ENCODE data around the gene DUSP6. TPM values are rescaled to one million over a fixed set of nuclear protein-coding genes. Genes with fewer than 3 reads are reported as not detected.

The DUSP6 gene
- total and polyA plus RNA-seq, 2 of the 13 experiments (the other 11 are each of a cell fraction or from before 2014, with no cell fraction given): 40.9 to 161 TPM

DNA sequence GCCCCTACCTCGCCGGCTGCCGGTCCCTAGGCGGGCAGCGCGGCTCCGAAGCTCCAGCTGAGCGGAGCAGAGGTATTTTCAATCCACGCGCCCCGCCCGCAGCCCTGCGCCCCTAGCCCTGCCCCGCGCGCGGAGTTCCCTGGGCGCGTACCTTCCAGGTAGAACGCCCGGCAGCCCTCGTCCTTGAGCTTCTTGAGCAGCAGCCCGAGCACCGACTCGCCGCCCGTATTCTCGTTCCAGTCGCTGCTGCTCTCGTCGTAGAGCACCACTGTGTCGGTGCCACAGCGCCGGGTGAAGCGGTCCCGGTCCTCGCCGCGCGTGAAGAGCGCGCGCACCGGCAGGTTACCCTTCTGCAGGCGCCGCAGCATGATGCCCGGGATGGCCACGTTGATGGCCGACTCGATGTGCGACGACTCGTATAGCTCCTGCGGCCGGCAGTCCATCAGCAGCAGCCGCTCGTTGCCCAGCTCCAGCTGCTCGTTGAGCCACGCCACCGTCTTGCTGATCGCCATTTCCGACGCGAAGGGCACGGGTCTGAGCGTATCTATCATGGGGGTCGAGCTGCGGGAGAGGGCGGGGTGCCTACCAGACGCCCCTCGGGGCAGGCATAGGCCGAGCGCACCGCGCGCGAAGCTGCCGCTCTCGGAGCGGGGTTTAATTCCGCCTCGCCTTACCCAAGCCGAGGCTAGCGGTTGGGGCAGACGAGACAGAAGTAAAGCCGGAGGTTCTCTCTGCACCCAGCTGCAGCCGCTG is 636 bp downstream of the DUSP6 start (continued):
- TF ChIP-seq, protein P1, sequence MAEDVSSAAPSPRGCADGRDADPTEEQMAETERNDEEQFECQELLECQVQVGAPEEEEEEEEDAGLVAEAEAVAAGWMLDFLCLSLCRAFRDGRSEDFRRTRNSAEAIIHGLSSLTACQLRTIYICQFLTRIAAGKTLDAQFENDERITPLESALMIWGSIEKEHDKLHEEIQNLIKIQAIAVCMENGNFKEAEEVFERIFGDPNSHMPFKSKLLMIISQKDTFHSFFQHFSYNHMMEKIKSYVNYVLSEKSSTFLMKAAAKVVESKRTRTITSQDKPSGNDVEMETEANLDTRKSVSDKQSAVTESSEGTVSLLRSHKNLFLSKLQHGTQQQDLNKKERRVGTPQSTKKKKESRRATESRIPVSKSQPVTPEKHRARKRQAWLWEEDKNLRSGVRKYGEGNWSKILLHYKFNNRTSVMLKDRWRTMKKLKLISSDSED (CRISPR knock-in tag; IDR thresholded peaks at IDR 0.05): peak; percentile 73; the same call in 1 of the 2 replicates
- TF ChIP-seq NFKBIZ (CRISPR knock-in tag; IDR thresholded peaks at IDR 0.05) (no peak; the same call in 1 of the 2 replicates), U2AF1 (optimal IDR thresholded peaks at IDR 0.05; ENCODE audit: low read depth, low read length) (peak; percentile 62), CCDC6 (CRISPR knock-in tag; IDR thresholded peaks at IDR 0.05) (peak; percentile 77; the same call in 1 of the 2 replicates), KDM3A (CRISPR knock-in tag; IDR thresholded peaks at IDR 0.05; ENCODE audit: low read depth) (peak; percentile 27; the same call in 1 of the 2 replicates), SPEN (CRISPR knock-in tag; IDR thresholded peaks at IDR 0.05; ENCODE audit: low read depth) (peak; percentile 38; the same call in 1 of the 2 replicates), RCOR2 (CRISPR knock-in tag; IDR thresholded peaks at IDR 0.05) (no peak), ZNF883 (CRISPR knock-in tag; IDR thresholded peaks at IDR 0.05; ENCODE audit: not compliant biosample characterization) (peak; percentile 58), TP53 (CRISPR knock-in tag; conservative IDR thresholded peaks at IDR 0.05) (0 out of 2 replicates have a peak, but pooled peaks have one; percentile 3), NFKB2 (CRISPR knock-in tag; IDR thresholded peaks at IDR 0.05; ENCODE audit: borderline replicate concordance) (peak; percentile 77; the same call in 1 of the 2 replicates), YY1 (IDR thresholded peaks at IDR 0.05; ENCODE audit: insufficient read depth, insufficient replicate concordance, low read depth, low read length) (no peak), TARDBP (CRISPR knock-in tag; IDR thresholded peaks at IDR 0.05) (no peak), JARID2 (CRISPR knock-in tag; IDR thresholded peaks at IDR 0.05; ENCODE audit: insufficient replicate concordance) (no peak)
- TF ChIP-seq, protein P2, sequence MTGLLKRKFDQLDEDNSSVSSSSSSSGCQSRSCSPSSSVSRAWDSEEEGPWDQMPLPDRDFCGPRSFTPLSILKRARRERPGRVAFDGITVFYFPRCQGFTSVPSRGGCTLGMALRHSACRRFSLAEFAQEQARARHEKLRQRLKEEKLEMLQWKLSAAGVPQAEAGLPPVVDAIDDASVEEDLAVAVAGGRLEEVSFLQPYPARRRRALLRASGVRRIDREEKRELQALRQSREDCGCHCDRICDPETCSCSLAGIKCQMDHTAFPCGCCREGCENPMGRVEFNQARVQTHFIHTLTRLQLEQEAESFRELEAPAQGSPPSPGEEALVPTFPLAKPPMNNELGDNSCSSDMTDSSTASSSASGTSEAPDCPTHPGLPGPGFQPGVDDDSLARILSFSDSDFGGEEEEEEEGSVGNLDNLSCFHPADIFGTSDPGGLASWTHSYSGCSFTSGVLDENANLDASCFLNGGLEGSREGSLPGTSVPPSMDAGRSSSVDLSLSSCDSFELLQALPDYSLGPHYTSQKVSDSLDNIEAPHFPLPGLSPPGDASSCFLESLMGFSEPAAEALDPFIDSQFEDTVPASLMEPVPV (CRISPR knock-in tag; IDR thresholded peaks at IDR 0.05): peak; percentile 55; the same call in 1 of the 2 replicates
- TF ChIP-seq, protein P3, sequence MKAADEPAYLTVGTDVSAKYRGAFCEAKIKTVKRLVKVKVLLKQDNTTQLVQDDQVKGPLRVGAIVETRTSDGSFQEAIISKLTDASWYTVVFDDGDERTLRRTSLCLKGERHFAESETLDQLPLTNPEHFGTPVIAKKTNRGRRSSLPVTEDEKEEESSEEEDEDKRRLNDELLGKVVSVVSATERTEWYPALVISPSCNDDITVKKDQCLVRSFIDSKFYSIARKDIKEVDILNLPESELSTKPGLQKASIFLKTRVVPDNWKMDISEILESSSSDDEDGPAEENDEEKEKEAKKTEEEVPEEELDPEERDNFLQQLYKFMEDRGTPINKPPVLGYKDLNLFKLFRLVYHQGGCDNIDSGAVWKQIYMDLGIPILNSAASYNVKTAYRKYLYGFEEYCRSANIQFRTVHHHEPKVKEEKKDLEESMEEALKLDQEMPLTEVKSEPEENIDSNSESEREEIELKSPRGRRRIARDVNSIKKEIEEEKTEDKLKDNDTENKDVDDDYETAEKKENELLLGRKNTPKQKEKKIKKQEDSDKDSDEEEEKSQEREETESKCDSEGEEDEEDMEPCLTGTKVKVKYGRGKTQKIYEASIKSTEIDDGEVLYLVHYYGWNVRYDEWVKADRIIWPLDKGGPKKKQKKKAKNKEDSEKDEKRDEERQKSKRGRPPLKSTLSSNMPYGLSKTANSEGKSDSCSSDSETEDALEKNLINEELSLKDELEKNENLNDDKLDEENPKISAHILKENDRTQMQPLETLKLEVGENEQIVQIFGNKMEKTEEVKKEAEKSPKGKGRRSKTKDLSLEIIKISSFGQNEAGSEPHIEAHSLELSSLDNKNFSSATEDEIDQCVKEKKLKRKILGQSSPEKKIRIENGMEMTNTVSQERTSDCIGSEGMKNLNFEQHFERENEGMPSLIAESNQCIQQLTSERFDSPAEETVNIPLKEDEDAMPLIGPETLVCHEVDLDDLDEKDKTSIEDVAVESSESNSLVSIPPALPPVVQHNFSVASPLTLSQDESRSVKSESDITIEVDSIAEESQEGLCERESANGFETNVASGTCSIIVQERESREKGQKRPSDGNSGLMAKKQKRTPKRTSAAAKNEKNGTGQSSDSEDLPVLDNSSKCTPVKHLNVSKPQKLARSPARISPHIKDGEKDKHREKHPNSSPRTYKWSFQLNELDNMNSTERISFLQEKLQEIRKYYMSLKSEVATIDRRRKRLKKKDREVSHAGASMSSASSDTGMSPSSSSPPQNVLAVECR (CRISPR knock-in tag; IDR thresholded peaks at IDR 0.05; ENCODE audit: borderline replicate concordance): peak; percentile 38; the same call in 1 of the 2 replicates
- TF ChIP-seq, protein P4, sequence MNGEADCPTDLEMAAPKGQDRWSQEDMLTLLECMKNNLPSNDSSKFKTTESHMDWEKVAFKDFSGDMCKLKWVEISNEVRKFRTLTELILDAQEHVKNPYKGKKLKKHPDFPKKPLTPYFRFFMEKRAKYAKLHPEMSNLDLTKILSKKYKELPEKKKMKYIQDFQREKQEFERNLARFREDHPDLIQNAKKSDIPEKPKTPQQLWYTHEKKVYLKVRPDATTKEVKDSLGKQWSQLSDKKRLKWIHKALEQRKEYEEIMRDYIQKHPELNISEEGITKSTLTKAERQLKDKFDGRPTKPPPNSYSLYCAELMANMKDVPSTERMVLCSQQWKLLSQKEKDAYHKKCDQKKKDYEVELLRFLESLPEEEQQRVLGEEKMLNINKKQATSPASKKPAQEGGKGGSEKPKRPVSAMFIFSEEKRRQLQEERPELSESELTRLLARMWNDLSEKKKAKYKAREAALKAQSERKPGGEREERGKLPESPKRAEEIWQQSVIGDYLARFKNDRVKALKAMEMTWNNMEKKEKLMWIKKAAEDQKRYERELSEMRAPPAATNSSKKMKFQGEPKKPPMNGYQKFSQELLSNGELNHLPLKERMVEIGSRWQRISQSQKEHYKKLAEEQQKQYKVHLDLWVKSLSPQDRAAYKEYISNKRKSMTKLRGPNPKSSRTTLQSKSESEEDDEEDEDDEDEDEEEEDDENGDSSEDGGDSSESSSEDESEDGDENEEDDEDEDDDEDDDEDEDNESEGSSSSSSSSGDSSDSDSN (CRISPR knock-in tag; IDR thresholded peaks at IDR 0.05): peak; percentile 64
